Smooth muscle cell (in vitro differentiated cells): ENCODE results near the gene SIPA1. TPM values are rescaled to one million over a fixed set of nuclear protein-coding genes. Genes with fewer than 3 reads are reported as not detected.

Experiments
- DNase-seq: peaks from one replicate; lab custom pipeline; 2025; ENCODE audit not compliant: unreplicated experiment; lab: John Stamatoyannopoulos, UW
- H2AFZ ChIP-seq: fragments of 200-600 bp; sonication (generic); 2 replicates; pipeline ENCODE4 v1.6.0; 2016; ENCODE audit warnings: antibody characterized with exemption, low read depth, mild to moderate bottlenecking
- H3F3A ChIP-seq: fragments of 200-600 bp; sonication (generic); 2 replicates; pipeline ENCODE4 v1.6.0; 2017; ENCODE audit warnings: antibody characterized with exemption, low read depth
- H3K27ac ChIP-seq: fragments of 200-600 bp; sonication (generic); 2 replicates; pipeline ENCODE4 v1.5.1; 2016; ENCODE audit warnings: low read depth, mild to moderate bottlenecking
- H3K27me3 ChIP-seq: fragments of 200-600 bp; sonication (generic); 2 replicates; pipeline ENCODE4 v1.6.1; 2016; ENCODE audit warnings: low read depth, mild to moderate bottlenecking
- H3K36me3 ChIP-seq: fragments of 200-600 bp; sonication (generic); 2 replicates; pipeline ENCODE4 v1.5.1; 2016; ENCODE audit warnings: low read depth
- H3K4me1 ChIP-seq: fragments of 200-600 bp; sonication (generic); 2 replicates; pipeline ENCODE4 v1.5.1; 2016; ENCODE audit warnings: low read depth
- H3K4me2 ChIP-seq: fragments of 200-600 bp; sonication (generic); 2 replicates; pipeline ENCODE4 v1.6.0; 2016; ENCODE audit warnings: mild to moderate bottlenecking
- H3K4me3 ChIP-seq: fragments of 200-600 bp; sonication (generic); 2 replicates; pipeline ENCODE4 v1.5.1; 2016; ENCODE audit warnings: mild to moderate bottlenecking
- H3K79me2 ChIP-seq: fragments of 200-600 bp; sonication (generic); 2 replicates; pipeline ENCODE4 v1.6.0; 2016; ENCODE audit warnings: low read depth, mild to moderate bottlenecking
- H3K9ac ChIP-seq: fragments of 200-600 bp; sonication (generic); 2 replicates; pipeline ENCODE4 v1.6.0; 2016; ENCODE audit warnings: low read depth
- H3K9me3 ChIP-seq: fragments of 200-600 bp; sonication (generic); replicated peaks from 2 replicates; pipeline ENCODE4 v1.5.1; 2016; ENCODE audit warnings: low read depth
- H4K20me1 ChIP-seq: fragments of 200-600 bp; sonication (generic); 2 replicates; pipeline ENCODE4 v1.6.0; 2016; ENCODE audit warnings: low read depth
- CTCF ChIP-seq: fragments of 200-600 bp; sonication (generic); IDR thresholded peaks from 2 replicates; pipeline ENCODE4 v1.5.1; 2017; ENCODE audit warnings: borderline replicate concordance, mild to moderate bottlenecking, antibody characterized with exemption; ENCODE audit not compliant: insufficient read depth, poor library complexity, severe bottlenecking
- WGBS: methylation state at CpG from one replicate; pipeline ENCODE4 v1.1.7; 2016; ENCODE audit warnings: low lambda C conversion rate; 5-methylcytosine and 5-hydroxymethylcytosine counted together
- polyA plus RNA-seq: library from polyadenylated mRNA; unstranded; fragments of >200 nt; fragmentation: Nextera tagmentation; extraction: Ambion mirVana; gene quantifications from 2 replicates; pipeline ENCODE4 v1.2.1, GENCODE V29; 2016
- total RNA-seq: library from RNA; depleted of rRNA; stranded (reverse); fragments of >200 nt; gene quantifications from 2 replicates; pipeline ENCODE4 v1.2.3, GENCODE V29; 2014

SIPA1 gene
- total and polyA plus RNA-seq, 2 experiments from 2014 or later = 9.8 to 67.6 TPM

- H3K79me2 ChIP-seq = no peaks in the 10 kb centered on the region
- no peak overlapping the region for H3K9ac ChIP-seq
- H3K4me1 ChIP-seq = no peaks in the 10 kb centered on the region
- no peaks in the 10 kb centered on the region for H4K20me1 ChIP-seq
- H2AFZ ChIP-seq = no peak overlapping the region
- H3K4me3 ChIP-seq = no peak overlapping the region
- no peaks in the 10 kb centered on the region for H3K36me3 ChIP-seq
- H3F3A ChIP-seq = no peaks in the 10 kb centered on the region
- H3K9me3 ChIP-seq = no peaks in the 10 kb centered on the region
- no peak for DNase-seq
- H3K27ac ChIP-seq = no peak overlapping the region
- no peaks in the 10 kb centered on the region for H3K27me3 ChIP-seq
- no peak overlapping the region for H3K4me2 ChIP-seq
- TF ChIP-seq CTCF = no peak
- 96% methylated on average over 14 of the region's 14 CpGs for WGBS
Measured at GRCh38 chr11:65629579-65629978, 8.3 kb upstream of the SIPA1 start.

GRCh38 chr11:65630215-65630614, 7.7 kb upstream of the SIPA1 start:
- 98% methylated on average over 11 of the region's 11 CpGs for WGBS
- no peak overlapping the region for H3K4me3 ChIP-seq
- no peaks in the 10 kb centered on the region for H3K4me1 ChIP-seq
- no peaks in the 10 kb centered on the region for H4K20me1 ChIP-seq
- no peak overlapping the region for H2AFZ ChIP-seq
- TF ChIP-seq CTCF = no peak
- DNase-seq = no peak
- H3K36me3 ChIP-seq = no peaks in the 10 kb centered on the region
- H3K27me3 ChIP-seq = no peaks in the 10 kb centered on the region
- H3K4me2 ChIP-seq = no peak overlapping the region
- no peak overlapping the region for H3K9ac ChIP-seq
- no peak overlapping the region for H3K27ac ChIP-seq
- H3F3A ChIP-seq = no peaks in the 10 kb centered on the region
- no peaks in the 10 kb centered on the region for H3K9me3 ChIP-seq
- H3K79me2 ChIP-seq = no peaks in the 10 kb centered on the region

- no peak for DNase-seq
Measured at GRCh38 chr11:65633390-65634108, 4.4 kb upstream of the SIPA1 start.

More at GRCh38 chr11:65633390-65634108, 4.4 kb upstream of the SIPA1 start:
- Histone ChIP-seq H3K79me2 (no peaks in the 10 kb centered on the region), H3K9ac (no peak overlapping the region), H3K4me3 (no peak overlapping the region), H3F3A (peaks cover 11% of the 10 kb centered on the region), H3K27ac (no peak overlapping the region), H3K27me3 (no peaks in the 10 kb centered on the region), H3K36me3 (no peaks in the 10 kb centered on the region), H4K20me1 (peaks cover 9% of the 10 kb centered on the region), H2AFZ (no peak overlapping the region), H3K4me1 (peaks cover 9% of the 10 kb centered on the region), H3K4me2 (no peak overlapping the region), H3K9me3 (no peaks in the 10 kb centered on the region)
- no peak for TF ChIP-seq CTCF
- WGBS = 96% methylated on average over 20 of the region's 20 CpGs
